GM19238 (cell line): Measurements from ENCODE around the gene PRKAG1.

ENCODE experiments used
- DNase-seq: peaks from one replicate; pipeline ENCODE4 v3.0.0; 2011; ENCODE audit warnings: low spot score; ENCODE audit not compliant: insufficient read length

The PRKAG1 gene

GRCh38 chr12:48967991-48968390, 50.6 kb downstream of the PRKAG1 start:
- no peak for DNase-seq

DNA sequence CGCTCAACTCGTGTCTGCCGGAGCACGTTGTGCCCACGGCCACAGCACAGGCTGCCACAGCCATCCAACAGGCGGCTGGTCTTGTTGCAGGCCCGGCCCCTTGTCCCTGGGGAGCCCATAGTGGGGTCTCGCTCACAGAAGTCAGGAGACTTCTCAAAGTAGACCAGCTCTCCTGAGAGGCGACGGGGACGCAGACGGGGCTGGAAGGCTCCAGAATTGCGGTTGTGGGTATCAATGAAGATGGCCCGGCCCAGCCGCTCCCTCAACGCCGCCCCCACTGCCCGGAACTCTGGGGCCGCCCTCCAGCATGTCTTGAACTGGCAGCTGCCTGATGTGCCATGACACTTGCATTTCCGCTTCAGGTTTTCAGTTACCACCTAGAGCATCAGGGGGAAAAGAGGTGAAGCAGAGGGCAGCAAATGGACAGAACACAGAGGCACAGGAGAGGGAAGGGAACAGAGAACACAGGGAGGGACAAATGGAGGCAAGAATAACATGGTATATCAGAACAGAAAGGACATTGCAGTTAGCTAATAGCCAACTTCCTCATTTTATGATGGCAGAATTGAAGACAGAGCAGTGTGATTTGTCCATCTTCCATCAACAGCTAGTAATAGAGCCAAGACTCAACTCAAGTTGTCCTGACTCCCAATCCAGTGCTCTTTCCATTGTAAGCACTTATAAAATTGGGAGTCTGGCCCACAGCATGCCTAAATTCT, 52.2 kb downstream of the PRKAG1 start:
- DNase-seq: no peak

DNA sequence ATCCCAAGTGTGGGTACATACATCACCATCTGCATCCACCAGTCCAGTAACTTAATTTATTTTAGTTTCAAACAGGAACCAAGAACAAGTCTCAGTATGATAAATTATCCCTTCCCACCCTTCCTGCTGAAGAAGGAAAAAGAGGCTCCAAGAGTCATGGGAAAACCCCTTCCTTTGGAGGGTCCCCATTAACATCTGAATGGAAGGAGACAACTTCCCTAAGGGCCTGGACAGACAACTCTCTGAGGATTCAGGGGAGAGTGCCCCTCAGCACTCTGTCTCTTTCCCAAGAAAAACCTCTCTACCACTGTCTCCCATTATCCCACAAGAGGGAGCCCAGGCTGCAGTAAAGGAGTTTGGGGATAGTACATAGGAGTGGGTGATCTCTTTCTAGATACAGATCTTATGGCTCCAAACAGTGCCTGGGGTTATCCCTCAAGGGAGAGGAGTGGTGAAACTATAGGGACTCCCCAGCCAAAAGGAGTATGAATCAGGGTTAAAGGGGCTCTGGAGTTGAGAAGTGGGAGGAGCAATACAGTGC, 53.2 kb downstream of the PRKAG1 start:
- DNase-seq: no peak

DNA sequence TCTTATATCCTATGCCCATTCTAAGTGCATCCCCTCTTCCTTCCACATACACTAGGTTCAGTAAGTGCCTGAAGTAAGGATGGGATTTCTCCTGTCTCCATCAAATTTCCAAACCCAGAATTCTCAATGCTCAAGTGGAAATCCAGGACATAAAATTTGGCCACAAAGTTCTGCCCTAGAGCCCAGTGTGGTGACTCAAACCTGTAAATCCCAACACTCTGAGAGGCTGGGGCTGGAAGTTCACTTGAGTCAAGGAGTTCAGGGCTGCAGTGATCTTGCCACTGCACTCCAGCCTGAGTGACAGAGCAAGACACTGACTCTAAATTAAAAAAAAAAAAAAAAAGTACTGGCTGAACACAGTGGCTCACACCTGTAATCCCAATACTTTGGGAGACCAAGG, 56.8 kb downstream of the PRKAG1 start:
- no peak for DNase-seq

DNA sequence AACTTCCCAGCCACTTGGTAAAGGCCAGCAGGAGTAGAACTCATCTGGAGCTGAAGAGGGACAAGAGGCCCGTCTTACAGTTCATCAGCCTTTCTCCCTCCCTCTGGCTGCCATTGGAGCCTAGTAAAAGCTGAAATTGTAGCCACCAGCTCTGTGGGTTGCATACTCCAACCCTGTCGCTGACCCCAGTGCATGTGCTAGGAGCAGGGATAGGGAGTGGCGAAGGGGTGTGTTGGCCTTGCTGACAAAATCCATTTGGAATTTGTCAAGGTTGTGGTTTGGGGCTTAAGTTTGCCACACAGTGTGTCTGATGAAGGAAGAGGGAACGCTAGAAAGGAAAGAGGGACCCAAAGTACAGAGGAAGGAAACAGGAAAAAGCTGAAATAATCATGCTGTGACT, 57.2 kb downstream of the PRKAG1 start:
- DNase-seq: no peak

DNA sequence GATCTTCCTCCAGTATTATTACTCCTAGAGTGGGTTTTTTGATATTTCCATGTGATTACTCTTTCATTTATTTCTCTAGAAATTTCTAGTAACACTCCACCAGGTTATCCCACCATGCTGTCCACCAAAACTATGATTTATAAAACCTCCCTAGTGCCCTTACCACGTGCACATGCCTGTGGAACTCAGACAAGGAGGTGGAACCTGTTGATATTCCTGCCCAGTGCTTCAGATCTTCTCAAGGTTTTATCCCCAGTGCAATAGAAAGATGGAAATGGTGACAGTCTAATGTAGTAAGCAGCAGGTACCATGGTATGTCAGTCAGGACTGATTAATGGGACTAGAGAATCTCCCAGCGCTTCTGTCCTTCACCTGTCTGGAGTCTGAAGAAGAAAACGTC, 57.7 kb downstream of the PRKAG1 start:
- DNase-seq: no peak

DNA sequence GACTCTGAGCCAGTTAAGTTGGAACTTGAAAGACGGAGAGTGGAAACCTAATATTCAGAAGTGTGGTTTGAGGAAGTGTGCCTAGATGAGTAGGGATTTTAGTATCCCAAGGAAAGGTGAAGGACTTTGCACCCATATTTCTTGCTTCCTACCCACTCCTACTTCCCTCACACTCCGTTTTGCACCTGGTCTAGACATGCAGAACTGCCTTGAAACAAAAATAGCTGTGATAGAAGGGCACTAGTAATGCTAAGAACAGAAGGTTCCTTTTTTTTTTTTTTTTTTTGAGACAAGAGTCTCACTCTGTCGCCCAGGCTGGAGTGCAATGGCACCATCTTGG, 60.6 kb downstream of the PRKAG1 start:
- DNase-seq: no peak

DNA sequence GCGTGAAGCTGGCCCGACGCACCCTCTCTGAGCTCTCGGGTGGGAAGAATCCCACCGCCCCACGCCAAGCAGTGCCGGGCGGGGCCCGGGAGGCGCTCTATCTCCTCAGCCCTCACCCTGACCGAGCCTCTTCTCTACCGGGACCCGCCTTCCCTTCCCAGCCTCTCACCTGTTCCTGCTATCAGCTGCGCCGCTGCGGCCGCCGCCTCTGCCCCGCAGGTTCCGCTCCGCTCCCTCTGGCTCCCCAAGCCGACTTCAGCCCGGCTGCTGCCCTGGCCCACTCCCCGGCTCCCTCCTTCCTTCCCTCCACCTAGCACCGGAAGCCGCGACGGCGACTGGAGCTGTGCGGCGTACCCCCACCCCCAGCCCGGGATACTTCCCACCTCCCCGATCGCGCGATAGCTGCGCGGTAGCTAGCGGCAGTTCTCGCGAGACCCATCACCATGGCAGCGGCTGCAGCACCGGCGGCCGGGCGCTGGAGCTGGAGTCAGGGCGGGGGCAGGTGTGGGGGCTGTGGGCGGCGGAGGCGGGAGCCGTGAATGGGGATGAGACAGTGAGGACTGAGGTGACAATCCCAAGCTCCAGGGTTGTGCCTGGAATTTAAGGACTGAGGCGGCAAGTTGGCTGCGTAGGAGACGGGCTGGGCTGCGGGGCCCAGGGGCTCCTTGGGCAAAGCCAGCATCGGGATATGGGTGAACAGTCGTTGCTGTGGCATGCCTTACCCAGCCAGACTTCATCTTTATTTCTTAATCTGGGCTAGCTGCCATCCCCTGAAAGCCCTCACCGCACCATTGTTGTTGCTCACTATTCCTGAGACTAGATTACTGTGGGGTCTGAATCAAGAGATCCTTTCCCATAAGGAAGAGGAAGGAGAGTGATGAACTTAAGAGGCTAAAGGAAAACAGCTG, 61.2 kb downstream of the PRKAG1 start, which contains the start of gene ARF3:
ARF3 (minus strand) TSS at position 347 of the 908 bp plus-strand sequence. CDS start 16,392 bp downstream, outside the sequence.
- DNase-seq: peak; percentile 98

DNA sequence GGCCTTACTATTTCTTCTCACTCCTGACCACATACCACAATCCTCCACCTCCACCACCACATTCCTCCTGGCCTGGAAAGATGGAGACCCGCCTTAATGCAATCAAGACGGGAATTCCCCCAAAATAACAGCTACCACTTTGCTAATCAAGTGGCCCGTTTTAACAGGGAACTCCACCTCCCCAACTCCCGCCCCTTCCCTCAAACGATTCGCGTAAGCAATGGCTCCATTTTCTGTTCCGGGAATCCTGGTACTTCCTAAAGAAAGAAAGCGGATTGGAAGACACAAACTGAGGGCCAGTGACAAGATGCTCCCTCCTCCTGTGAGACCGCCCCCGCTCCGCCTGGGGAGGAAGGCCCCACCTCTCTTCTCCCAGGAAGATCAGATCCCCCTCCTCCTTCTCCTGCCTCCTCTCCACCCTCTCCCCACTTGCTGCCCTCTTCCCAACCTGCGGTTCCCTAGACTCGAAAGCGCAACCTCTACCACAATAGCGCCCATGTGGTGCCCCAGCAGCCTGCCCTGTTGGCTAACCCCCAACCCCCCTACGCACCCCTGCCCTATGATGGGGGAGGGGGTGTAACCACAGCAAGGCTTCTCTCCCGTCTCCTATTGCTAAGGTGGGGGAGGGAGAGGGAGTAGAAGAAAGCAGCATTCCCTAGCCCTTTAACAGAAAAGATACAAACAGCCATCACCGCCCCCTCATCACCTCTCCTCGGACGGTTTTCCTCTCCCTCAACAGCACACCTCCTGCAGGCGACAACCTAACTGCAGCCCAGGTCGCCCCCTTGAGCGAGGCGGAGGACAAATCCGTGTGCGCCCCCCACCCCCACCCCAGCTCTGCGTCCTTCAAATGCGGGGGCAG, 62.1 kb downstream of the PRKAG1 start:
- no peak for DNase-seq

DNA sequence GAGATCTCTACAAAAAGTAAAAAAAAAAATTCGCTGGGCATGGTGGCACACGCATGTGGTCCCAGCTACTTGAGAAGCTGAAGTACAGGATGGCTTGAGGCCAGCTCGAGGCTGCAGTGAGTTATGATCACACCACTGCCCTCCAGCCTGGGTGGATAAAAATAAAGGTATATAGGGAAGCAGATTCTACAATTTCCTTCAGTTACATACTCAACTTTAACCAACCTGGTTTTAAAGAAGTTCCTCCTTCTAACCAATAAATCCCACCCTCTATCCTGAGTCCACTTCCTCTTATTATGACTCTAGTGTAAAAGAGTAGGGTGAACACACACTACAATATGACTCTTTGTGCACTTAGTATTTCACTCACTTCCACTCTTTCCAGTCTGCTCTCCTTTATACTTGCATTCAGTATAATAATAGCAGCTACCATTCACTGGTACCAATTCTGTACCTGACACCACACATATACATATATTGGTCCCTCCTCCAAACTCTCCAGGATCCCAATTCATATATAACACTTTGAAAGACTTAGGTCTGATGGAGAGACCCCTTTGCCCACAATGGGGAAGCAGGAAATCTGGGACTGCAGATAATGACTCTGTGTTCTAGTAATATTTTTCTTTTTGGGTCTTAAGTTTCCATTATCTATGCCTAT, 63.6 kb downstream of the PRKAG1 start:
- no peak for DNase-seq

GRCh38 chr12:48954061-48954460, 64.5 kb downstream of the PRKAG1 start:
- DNase-seq: no peak

- no peak for DNase-seq
Observed at GRCh38 chr12:48952691-48953090, 65.9 kb downstream of the PRKAG1 start.
